Measurements from ENCODE around the gene ITIH1.
A peak's percentile ranks its signal among the peaks of the same experiment; 100 is the strongest.
"Not testable (repeated sequence)": the region's sequence is repeated elsewhere in the genome, so short reads cannot be mapped to it uniquely, and the experiment has no call there.

ITIH1 gene

GRCh38 chr3:52769786-52770455, 7.5 kb upstream of the ITIH1 start:
- H3K27ac Mint-ChIP-seq: peak overlapping the region; percentile 85
- peak overlapping the region; percentile 98 for H3K4me3 Mint-ChIP-seq
- no peaks in the 10 kb centered on the region for H3K27me3 Mint-ChIP-seq
- no peaks in the 10 kb centered on the region for H3K36me3 Mint-ChIP-seq
- H3K4me1 Mint-ChIP-seq (ENCODE audit: low read depth): peaks cover 20% of the 10 kb centered on the region
- no peaks in the 10 kb centered on the region for H3K9me3 Mint-ChIP-seq (ENCODE audit: low read depth)

DNA sequence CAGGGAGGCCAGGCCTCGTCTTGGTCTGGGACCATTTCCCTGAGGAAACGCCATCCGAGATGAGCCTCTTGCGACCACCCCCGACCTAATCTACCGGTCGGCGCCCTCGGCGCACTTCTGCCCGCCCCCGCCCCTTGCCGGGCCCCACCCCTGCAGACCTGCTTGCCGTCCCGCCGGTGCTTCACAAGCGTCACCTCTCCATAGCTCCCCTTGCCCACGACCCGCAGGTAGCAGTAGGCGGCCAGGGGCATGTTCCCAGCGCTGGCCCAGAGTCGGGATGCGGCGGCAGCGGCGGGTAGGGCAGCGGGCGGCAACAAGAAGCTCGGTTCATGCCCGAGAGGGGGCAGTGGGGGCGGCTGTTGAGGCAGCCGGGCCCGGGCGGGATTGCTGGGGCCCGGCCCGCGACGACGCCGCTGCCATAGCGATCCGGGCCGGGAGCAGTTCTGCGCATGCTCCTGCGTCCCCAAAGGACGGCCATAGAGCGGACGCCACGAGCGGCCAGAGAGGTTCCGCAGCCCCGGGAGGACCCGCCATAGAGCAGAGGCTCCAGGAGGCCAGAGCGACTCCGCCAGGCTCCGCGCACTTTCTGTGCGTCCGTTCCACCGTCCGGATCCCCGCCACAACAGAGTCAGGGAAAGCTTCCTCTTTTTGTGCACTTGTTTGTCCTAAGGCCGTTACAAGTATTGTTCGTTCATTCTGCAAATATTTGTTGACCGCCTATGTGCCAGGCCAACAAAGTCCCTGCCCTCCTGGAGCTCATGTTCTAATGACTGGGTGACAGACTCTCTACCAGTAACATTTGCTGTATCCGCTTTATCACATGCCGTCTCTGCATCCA, 6.7 kb upstream of the ITIH1 start, which contains the start of gene NEK4:
NEK4 (minus strand) TSS at position 445 of the 838 bp plus-strand sequence; CDS start at position 251, 194 bp downstream.
- Mint-ChIP-seq H3K4me1 (ENCODE audit: low read depth) (peaks cover 20% of the 10 kb centered on the region), H3K36me3 (no peaks in the 10 kb centered on the region), H3K4me3 (peak within 1 kb of the TSS; percentile 98), H3K9me3 (ENCODE audit: low read depth) (no peaks in the 10 kb centered on the region), H3K27ac (peak within 1 kb of the TSS; percentile 96), H3K27me3 (no peaks in the 10 kb centered on the region)

DNA sequence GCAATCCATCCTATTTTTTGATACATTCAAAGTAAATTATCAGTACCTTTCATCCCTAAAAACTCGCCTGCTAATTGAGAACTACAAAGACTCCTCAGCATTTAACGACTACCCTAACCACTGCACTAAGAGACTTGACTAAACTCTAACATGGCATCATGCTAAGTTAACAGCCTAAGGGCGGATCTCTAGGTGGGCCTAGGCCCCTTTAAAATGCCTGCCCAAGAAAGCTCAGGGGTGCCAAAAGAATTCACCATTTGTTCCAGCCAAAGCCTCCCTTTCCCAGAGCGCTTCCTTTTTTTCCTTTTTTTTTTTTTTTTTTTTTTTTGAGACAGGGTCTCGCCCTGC, 6.1 kb upstream of the ITIH1 start:
- Mint-ChIP-seq H3K4me1 (ENCODE audit: low read depth) (peaks cover 20% of the 10 kb centered on the region), H3K27ac (peak overlapping the region; percentile 96), H3K27me3 (no peaks in the 10 kb centered on the region), H3K36me3 (no peaks in the 10 kb centered on the region), H3K9me3 (ENCODE audit: low read depth) (no peaks in the 10 kb centered on the region), H3K4me3 (peak overlapping the region; percentile 98)

DNA sequence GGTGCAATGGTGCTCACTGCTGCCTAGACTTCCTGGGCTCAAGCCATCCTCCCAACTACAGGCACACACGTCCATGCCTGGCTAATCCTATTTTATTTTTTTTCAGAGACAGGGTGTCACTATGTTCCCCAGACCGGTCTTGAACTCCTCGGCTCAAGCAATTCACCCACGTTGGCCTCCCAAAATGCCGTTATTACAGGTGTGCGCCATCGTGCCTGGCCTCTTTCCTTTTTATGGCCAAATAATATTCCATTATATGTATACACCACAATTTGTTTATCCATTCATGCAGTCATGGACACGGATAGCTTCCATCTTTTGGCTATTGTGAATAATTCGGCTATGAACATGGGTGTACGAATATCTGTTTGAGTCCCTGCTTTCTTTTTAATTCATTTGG, 5.7 kb upstream of the ITIH1 start:
- H3K36me3 Mint-ChIP-seq: no peaks in the 10 kb centered on the region
- peak overlapping the region; percentile 96 for H3K27ac Mint-ChIP-seq
- peak overlapping the region; percentile 98 for H3K4me3 Mint-ChIP-seq
- peaks cover 20% of the 10 kb centered on the region for H3K4me1 Mint-ChIP-seq (ENCODE audit: low read depth)
- H3K27me3 Mint-ChIP-seq: no peaks in the 10 kb centered on the region
- no peaks in the 10 kb centered on the region for H3K9me3 Mint-ChIP-seq (ENCODE audit: low read depth)

GRCh38 chr3:52773361-52774065, 3.9 kb upstream of the ITIH1 start:
- Mint-ChIP-seq H3K4me3 (no peak overlapping the region), H3K9me3 (ENCODE audit: low read depth) (no peaks in the 10 kb centered on the region), H3K4me1 (ENCODE audit: low read depth) (peaks cover 20% of the 10 kb centered on the region), H3K36me3 (no peaks in the 10 kb centered on the region), H3K27ac (no peak overlapping the region), H3K27me3 (no peaks in the 10 kb centered on the region)

- H3K4me1 Mint-ChIP-seq (ENCODE audit: low read depth): peaks cover 16% of the 10 kb centered on the region
- H3K27me3 Mint-ChIP-seq: no peaks in the 10 kb centered on the region
- no peak overlapping the region for H3K4me3 Mint-ChIP-seq
- H3K27ac Mint-ChIP-seq: no peak overlapping the region
- H3K36me3 Mint-ChIP-seq: no peaks in the 10 kb centered on the region
- H3K9me3 Mint-ChIP-seq (ENCODE audit: low read depth): no peaks in the 10 kb centered on the region
Measured at GRCh38 chr3:52774066-52774713, 3.2 kb upstream of the ITIH1 start.

DNA sequence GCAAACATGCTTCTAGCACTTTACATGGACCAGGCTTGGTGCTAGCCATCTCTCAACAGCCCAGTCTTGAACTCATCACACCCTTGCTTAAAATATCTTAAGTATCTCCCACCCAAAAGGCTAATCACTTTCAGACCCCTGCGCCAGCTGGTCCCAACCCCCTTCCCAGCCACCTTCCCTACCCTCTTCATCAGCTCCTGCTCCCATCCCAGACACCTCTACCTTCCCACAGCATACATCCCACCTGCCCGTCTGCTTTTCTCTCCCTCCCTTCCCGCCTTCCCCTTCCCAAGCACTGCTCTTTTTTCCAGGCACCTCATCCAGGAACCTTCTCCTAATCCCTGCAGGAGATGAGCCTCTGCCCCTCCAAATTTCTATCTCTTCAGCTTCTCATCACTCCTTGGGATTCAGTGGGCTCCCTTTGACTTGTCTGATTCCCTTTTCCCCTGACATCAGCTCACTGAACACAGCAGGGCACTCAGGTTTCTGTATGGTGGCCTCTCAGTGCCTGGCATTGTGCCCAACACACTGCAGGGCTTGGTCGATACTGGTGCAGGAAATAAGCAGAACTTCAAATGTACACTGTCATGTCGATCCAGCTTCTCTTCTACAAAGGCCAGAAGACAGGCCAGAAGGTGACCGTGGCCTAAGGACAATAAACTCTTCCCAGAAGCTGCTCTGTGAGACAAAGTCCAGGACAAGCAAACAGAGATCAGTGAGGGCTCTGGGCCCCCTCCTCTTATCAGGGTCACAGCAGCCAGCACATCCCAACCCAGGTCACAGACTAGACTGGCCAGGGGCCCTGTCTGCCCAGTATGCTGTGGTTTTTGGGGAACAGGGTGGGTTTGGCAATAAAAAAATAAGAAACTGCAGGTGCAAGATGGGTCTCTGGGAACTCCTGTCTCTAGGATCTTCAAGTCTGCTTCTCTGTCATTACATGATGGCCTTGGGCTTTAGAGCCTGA, 2.2 kb upstream of the ITIH1 start:
- Mint-ChIP-seq H3K27ac (no peak overlapping the region), H3K9me3 (ENCODE audit: low read depth) (no peaks in the 10 kb centered on the region), H3K36me3 (no peaks in the 10 kb centered on the region), H3K27me3 (no peaks in the 10 kb centered on the region), H3K4me3 (no peak overlapping the region), H3K4me1 (ENCODE audit: low read depth) (peaks cover 7% of the 10 kb centered on the region)

DNA sequence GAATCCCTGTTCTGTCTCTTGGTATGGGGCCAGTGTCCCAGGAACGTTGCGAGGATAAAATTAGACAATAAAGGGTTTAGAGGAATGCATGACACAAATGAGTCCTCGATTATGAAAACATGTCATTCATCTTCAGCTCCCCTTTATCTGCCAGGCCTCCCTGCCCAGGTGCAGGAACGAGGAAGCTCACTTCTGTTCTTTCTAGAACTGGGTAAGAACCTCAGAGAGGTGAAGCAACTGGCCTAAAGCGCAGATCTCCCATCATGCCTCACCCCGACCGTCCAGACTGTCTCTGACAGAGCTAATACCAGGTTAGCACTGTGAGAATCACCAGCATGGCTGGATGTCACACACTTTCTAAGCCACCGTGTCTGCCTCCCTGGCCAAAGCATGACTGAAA, 1.5 kb upstream of the ITIH1 start:
- Mint-ChIP-seq H3K4me3 (no peak overlapping the region), H3K36me3 (no peaks in the 10 kb centered on the region), H3K4me1 (ENCODE audit: low read depth) (peaks cover 7% of the 10 kb centered on the region), H3K27ac (no peak overlapping the region), H3K27me3 (no peaks in the 10 kb centered on the region), H3K9me3 (ENCODE audit: low read depth) (no peaks in the 10 kb centered on the region)

- H3K27me3 Mint-ChIP-seq; H3K4me1 Mint-ChIP-seq (ENCODE audit: low read depth); H3K9me3 Mint-ChIP-seq (ENCODE audit: low read depth); H3K27ac Mint-ChIP-seq; H3K4me3 Mint-ChIP-seq; H3K36me3 Mint-ChIP-seq: not testable (repeated sequence)
Measured at GRCh38 chr3:52776486-52776885, 913 bp upstream of the ITIH1 start.

DNA sequence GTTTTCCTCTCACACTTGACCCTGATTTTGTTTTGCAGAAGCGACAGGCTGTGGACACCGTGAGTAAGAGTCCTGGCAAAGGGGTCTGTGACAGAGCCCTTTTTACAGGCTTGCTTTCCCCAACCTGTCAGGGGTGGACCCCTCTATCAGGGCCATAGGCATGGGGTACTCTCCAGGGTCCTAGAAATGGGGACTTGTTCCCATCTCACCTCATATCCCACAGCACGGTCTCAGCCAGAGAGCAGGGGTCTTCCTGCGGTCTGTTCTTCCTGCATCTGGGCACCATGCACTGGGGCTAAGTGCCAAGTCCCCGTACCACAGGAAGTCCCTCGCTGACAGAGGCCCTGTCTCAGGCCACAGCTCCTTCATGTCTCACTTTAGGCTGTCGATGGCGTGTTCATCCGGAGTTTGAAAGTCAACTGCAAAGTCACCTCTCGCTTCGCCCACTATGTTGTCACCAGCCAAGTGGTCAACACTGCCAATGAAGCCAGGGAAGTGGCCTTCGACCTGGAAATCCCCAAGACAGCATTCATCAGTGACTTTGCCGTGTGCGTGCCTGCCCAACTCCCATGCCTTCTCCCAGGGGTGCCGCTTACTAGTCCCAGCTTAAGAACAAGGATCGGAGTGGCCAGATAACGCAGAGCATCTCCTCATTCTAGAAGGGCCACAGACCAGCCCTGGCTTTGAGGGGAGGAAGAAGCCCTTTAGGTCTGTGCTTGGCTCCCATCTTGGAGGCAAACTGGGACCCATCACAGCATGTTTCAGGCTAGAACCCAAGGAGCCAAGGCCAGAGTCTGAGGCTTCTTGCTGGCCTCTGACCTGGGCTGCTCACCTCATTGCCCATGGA, 783 bp downstream of the ITIH1 start:
- no peaks in the 10 kb centered on the region for H3K9me3 Mint-ChIP-seq (ENCODE audit: low read depth)
- H3K27ac Mint-ChIP-seq: no peak overlapping the region
- no peaks in the 10 kb centered on the region for H3K4me1 Mint-ChIP-seq (ENCODE audit: low read depth)
- H3K36me3 Mint-ChIP-seq: no peaks in the 10 kb centered on the region
- H3K4me3 Mint-ChIP-seq: no peak overlapping the region
- no peaks in the 10 kb centered on the region for H3K27me3 Mint-ChIP-seq

DNA sequence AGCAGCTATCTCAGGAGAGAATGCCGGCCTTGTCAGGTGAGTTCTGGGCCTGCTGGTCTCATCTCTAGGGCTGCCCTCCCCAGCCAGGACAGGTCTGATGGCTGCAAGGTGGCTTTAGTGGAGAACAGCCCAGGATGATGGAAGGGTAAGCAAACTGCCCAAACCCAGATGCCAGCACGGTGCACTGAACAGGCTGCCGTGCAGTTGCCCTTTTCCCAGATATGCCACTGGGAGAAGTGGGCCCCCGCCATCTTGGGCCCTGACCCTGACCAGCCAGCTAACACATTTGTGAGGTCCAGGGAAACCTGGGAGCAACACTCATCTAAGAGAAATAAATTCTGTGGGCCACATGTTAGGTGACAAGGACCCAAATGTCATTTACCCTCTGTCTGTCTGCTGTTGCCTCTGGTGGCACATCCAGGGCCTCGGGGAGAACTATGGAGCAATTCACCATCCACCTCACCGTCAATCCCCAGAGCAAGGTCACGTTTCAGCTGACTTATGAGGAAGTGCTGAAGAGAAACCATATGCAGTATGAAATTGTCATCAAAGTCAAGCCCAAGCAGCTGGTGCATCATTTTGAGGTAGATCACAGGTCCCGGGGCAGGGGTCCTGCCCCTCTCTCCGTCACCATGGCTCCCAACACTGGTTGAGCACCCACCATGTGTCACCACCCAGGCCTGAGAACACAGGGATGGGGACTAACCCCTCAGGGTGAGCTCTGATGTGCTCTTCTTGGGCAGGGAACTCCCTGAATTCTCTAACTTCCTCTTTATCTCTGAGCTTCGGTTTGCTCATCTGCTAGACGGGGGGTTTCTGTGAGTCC, 1.8 kb downstream of the ITIH1 start:
- Mint-ChIP-seq H3K27ac (no peak overlapping the region), H3K36me3 (no peaks in the 10 kb centered on the region), H3K9me3 (ENCODE audit: low read depth) (no peaks in the 10 kb centered on the region), H3K4me1 (ENCODE audit: low read depth) (no peaks in the 10 kb centered on the region), H3K27me3 (no peaks in the 10 kb centered on the region), H3K4me3 (no peak overlapping the region)

- H3K27ac Mint-ChIP-seq: no peak overlapping the region
- H3K4me1 Mint-ChIP-seq (ENCODE audit: low read depth): no peaks in the 10 kb centered on the region
- no peaks in the 10 kb centered on the region for H3K27me3 Mint-ChIP-seq
- no peaks in the 10 kb centered on the region for H3K36me3 Mint-ChIP-seq
- H3K9me3 Mint-ChIP-seq (ENCODE audit: low read depth): no peaks in the 10 kb centered on the region
- H3K4me3 Mint-ChIP-seq: no peak overlapping the region
Measured at GRCh38 chr3:52779837-52780585, 2.6 kb downstream of the ITIH1 start.
